ENCODE measurements around the gene BIN2. TPM values are rescaled to one million over a fixed set of nuclear protein-coding genes. Genes with fewer than 3 reads are reported as not detected.

Gene BIN2
- not detected in 2 replicates for total RNA-seq

GRCh38 chr12:51323966-51324895 is at the start of gene BIN2:
TSS of gene BIN2 (minus strand) at chr12:51324174. CDS start at chr12:51324102, 72 bp downstream.

GRCh38 chr12:51346581-51346980 is 22.6 kb upstream of the BIN2 start, which contains the start of gene CELA1:
TSS of gene CELA1 (minus strand) at chr12:51346679. CDS start at chr12:51346638, 41 bp downstream.

GRCh38 chr12:51270067-51270950 is 53.7 kb downstream of the BIN2 start, which contains the start of gene SMAGP:
TSS of gene SMAGP (minus strand) at chr12:51270415. CDS start at chr12:51269278, 1,137 bp downstream.

GRCh38 chr12:51238510-51239334 is 85.3 kb downstream of the BIN2 start, which contains the start of gene DAZAP2:
TSS of gene DAZAP2 (plus strand) at chr12:51238826. CDS start at chr12:51238908, 82 bp downstream.

Other genes starting within 250 kb of the BIN2 start
- 21.7 and 23.8 TPM in 2 replicates for gene CSRNP2, start 240.6 kb downstream of the BIN2 start, total RNA-seq
- gene TFCP2, start 151.0 kb downstream of the BIN2 start, total RNA-seq, result 9.9 and 16.1 TPM in 2 replicates
- 3.5 and 6.3 TPM in 2 replicates for gene POU6F1, start 106.1 kb downstream of the BIN2 start, total RNA-seq
- 98.9 and 122 TPM in 2 replicates for gene DAZAP2, start 85.3 kb downstream of the BIN2 start, total RNA-seq
- gene SMAGP, start 53.8 kb downstream of the BIN2 start, total RNA-seq, result 8.9 and 16.6 TPM in 2 replicates
- not detected in 2 replicates for gene CELA1, start 22.5 kb upstream of the BIN2 start, total RNA-seq
- gene GALNT6, start 67.2 kb upstream of the BIN2 start, total RNA-seq, result 98.1 and 191 TPM in 2 replicates
- 4.5 and 10.3 TPM in 2 replicates for gene SLC4A8, start 100.7 kb upstream of the BIN2 start, total RNA-seq